ENCODE results near the gene PHYHIPL. TPM values are rescaled to one million over a fixed set of nuclear protein-coding genes. Genes with fewer than 3 reads are reported as not detected.
A peak's percentile ranks its signal among the peaks of the same experiment; 100 is the strongest.
"Not testable (repeated sequence)": the region's sequence is repeated elsewhere in the genome, so short reads cannot be mapped to it uniquely, and the experiment has no call there.

PHYHIPL gene
- total RNA-seq, 1 experiment from 2014 or later = not detected

GRCh38 chr10:59180689-59181270 is 4.3 kb downstream of the PHYHIPL start:
- DNase-seq (ENCODE audit: low spot score) = no peak
- in situ Hi-C loops (cut with HindIII; ENCODE audit: low sequenced_read_pairs) = no loop called here

DNA sequence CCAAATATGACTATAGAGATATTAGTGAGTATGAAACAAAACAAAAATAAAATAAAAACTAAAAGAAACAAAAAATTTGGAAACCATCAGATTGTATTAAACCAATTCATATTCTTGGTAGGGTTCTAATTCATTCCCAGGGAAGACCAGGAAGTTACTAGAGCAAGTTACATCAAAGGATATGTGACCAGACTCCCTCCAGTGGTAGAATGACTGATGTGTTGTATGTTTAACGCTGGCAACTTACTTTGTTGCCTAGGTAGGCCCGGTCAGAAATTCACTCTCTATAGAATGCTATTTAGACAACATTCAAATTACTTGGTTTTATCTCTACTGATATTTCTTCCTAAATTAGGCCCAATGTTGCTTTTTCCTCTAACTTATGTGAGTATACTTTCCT is 5.2 kb downstream of the PHYHIPL start:
- in situ Hi-C loops (cut with HindIII; ENCODE audit: low sequenced_read_pairs) = no loop called here
- peak; percentile 63 for DNase-seq (ENCODE audit: low spot score)

DNA sequence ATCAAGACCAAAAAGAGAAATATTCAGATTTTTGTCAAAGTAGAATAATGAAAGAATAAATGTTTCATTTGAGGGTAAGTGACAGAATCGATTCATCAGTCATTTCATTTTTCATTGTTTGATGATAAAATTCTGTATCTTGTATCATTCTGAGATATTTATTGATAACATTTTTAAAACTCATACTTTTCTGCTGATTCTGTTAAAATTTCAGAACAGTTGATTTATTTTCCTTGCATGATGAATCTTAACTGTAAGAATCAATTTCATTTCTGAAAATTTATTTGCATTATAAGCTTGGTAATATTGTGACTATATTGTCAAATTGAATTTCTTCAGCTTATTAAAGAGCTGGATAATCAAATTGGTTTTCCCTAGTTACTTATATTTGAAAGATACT is 13.9 kb downstream of the PHYHIPL start:
- no peak for DNase-seq (ENCODE audit: low spot score)
- in situ Hi-C loops (cut with HindIII; ENCODE audit: low sequenced_read_pairs) = no loop called here

DNA sequence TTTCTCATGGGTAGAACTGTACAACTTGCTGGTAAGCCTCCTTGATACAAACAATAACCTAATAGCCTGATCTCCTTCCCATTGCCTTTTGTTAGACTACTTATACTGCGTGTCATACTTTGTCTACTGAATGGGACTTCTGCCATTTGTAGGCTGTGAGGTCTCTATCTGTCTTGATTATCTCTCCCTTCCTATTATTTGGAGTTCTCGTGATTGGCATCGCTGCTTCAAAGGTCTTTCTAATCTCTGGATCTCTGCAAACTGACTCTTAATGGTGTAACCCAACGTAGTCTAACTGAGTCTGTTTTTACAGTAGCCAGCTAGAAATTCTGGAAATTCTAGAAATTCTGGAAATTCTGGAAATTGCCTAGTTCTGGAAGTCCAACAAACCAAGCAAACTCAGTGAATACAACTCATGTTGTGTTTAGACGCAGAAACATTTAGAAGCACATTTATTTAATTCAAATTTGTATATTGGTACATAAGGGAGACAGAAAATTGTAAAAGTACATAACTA is 29.8 kb downstream of the PHYHIPL start:
- in situ Hi-C loops (cut with HindIII; ENCODE audit: low sequenced_read_pairs) = no loop called here

GRCh38 chr10:59212301-59212798 is 35.9 kb downstream of the PHYHIPL start:
- DNase-seq (ENCODE audit: low spot score) = no peak
- in situ Hi-C loops (cut with HindIII; ENCODE audit: low sequenced_read_pairs) = no loop called here

More for the DNA sequence above, 29.8 kb downstream of the PHYHIPL start:
- DNase-seq (ENCODE audit: low spot score) = no peak

DNA sequence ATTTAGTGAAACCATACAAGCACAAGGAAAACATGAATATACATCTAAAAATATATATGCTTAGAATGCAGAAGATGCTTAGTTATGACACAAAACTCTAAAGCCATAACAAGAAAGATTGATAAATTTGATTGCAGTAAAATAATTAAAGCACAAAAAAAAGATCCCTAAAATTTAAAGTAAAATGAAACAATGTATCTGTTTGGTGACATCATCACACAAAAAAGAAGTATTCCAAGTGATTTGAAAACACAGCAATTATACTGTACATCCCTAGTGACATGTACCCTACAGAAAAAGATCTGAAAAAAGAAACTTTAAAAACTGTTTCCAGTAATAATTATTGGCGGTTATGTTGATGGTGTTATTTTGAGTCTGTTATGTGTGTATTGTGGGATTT is 37.7 kb downstream of the PHYHIPL start:
- in situ Hi-C loops (cut with HindIII; ENCODE audit: low sequenced_read_pairs) = no loop called here
- DNase-seq (ENCODE audit: low spot score) = no peak

GRCh38 chr10:59216178-59216869 is 39.9 kb downstream of the PHYHIPL start:
- no peak for DNase-seq (ENCODE audit: low spot score)
- in situ Hi-C loops (cut with HindIII; ENCODE audit: low sequenced_read_pairs) = no loop called here

GRCh38 chr10:59222788-59223187 is 46.3 kb downstream of the PHYHIPL start:
- in situ Hi-C loops (cut with HindIII; ENCODE audit: low sequenced_read_pairs) = no loop called here
- DNase-seq (ENCODE audit: low spot score) = no peak

- in situ Hi-C loops (cut with HindIII; ENCODE audit: low sequenced_read_pairs); DNase-seq (ENCODE audit: low spot score): not testable (repeated sequence)
These were observed 47.2 kb downstream of the PHYHIPL start for GRCh38 chr10:59223597-59223996.

GRCh38 chr10:59225211-59225610 is 48.8 kb downstream of the PHYHIPL start:
- in situ Hi-C loops (cut with HindIII; ENCODE audit: low sequenced_read_pairs) = no loop called here
- DNase-seq (ENCODE audit: low spot score) = no peak

- no peak for DNase-seq (ENCODE audit: low spot score)
- in situ Hi-C loops (cut with HindIII; ENCODE audit: low sequenced_read_pairs) = no loop called here
These were observed 50.8 kb downstream of the PHYHIPL start for GRCh38 chr10:59227136-59227673.

- no peak for DNase-seq (ENCODE audit: low spot score)
- in situ Hi-C loops (cut with HindIII; ENCODE audit: low sequenced_read_pairs) = no loop called here
These were observed 53.0 kb downstream of the PHYHIPL start for GRCh38 chr10:59229441-59229840.

- in situ Hi-C loops (cut with HindIII; ENCODE audit: low sequenced_read_pairs) = no loop called here
- DNase-seq (ENCODE audit: low spot score) = no peak
These were observed 57.8 kb downstream of the PHYHIPL start for GRCh38 chr10:59234194-59234593.

GRCh38 chr10:59234816-59235429 is 58.5 kb downstream of the PHYHIPL start:
- in situ Hi-C loops (cut with HindIII; ENCODE audit: low sequenced_read_pairs) = no loop called here
- DNase-seq (ENCODE audit: low spot score) = peak; percentile 29

DNA sequence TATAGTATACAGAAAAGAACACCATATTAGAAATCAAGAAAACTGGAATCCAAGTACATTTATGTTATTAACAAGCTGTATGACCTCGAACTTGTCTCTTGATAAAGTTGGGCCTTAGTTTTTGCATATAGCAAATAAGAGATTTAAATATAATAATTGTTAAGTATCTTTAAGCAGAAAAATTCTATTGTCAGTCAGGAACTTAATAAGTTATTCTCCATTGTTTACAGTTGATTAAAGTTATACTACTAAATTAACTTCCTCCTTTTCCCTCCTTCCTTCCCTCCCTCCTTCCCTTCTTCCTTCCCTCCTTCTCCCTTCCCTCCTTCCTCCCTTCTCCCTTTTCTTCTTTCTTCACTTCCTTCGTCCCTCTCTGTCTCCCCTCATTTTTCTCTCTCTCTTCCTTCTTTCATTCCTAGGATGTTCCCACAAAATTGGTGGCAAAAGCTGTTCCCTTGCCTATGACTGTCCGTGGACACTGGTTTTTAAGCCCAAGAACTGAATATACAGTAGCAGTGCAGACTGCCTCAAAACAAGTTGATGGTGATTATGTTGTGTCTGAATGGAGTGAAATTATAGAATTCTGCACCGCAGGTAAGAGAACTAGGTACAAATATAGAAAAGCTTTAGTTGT is 59.7 kb downstream of the PHYHIPL start:
- in situ Hi-C loops (cut with HindIII; ENCODE audit: low sequenced_read_pairs) = no loop called here

GRCh38 chr10:59237775-59238174 is 61.3 kb downstream of the PHYHIPL start:
- in situ Hi-C loops (cut with HindIII; ENCODE audit: low sequenced_read_pairs) = no loop called here
- no peak for DNase-seq (ENCODE audit: low spot score)

More for the DNA sequence above, 59.7 kb downstream of the PHYHIPL start:
- DNase-seq (ENCODE audit: low spot score) = no peak

DNA sequence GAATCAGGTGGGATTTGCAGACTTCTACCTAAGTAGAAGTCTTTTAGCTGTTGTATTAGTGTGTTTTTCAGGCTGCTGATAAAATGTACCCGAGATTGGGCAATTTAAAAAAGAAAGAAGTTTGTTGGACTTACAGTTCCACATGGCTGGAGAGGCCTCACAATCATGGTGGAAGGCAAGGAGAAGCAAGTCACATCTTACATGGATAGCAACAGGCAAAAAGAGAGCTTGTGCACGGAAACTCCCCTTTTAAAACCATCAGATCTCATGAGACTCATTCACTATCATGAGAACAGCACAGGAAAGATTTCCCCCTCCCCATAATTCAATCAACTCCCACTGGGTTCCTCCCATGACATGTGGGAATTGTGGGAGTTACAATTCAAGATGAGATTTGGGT is 62.7 kb downstream of the PHYHIPL start:
- DNase-seq (ENCODE audit: low spot score); in situ Hi-C loops (cut with HindIII; ENCODE audit: low sequenced_read_pairs): not testable (repeated sequence)

GRCh38 chr10:59240582-59241183 is 64.2 kb downstream of the PHYHIPL start:
- in situ Hi-C loops (cut with HindIII; ENCODE audit: low sequenced_read_pairs) = no loop called here
- DNase-seq (ENCODE audit: low spot score) = peak; percentile 57

DNA sequence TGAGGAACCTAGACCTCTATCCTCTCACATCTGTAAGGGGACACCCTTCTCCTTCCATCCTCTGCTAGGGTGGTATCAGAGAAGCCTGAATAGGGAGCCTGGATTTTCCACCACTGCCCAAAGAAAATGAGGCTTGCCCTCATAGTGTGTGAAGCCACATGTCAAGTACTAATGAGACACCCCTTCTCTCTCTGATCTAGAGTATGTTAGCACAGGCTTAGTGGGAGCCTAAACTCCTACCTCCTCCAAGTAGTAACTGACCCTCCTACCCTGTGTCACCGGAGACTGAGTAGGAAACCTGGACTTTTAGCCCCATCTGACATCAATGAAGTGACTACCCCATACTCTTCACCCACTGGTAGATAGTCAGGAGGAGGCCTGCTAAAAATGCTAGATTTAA is 65.6 kb downstream of the PHYHIPL start:
- in situ Hi-C loops (cut with HindIII; ENCODE audit: low sequenced_read_pairs) = no loop called here
- DNase-seq (ENCODE audit: low spot score) = no peak

Measured in G401 (cell line).